GM12892 (cell line): ENCODE results near the gene GPR78.

Experiments
- DNase-seq: peaks from one replicate; pipeline ENCODE4 v3.0.0; 2011; ENCODE audit not compliant: insufficient read length
- FAIRE-seq: peaks from 2 replicates; lab custom pipeline; 2011; peaks lifted over from hg19 to GRCh38; lab: Jason Lieb, UNC
- POLR2A ChIP-seq: IDR thresholded peaks from 2 replicates; pipeline ENCODE4 v1.6.1; 2011; ENCODE audit warnings: low read depth, low read length, control low read depth
- POLR2AphosphoS5 ChIP-seq: IDR thresholded peaks from 2 replicates; pipeline ENCODE4 v1.6.1; 2011; ENCODE audit warnings: low read depth, low read length, control low read depth
- TAF1 ChIP-seq: IDR thresholded peaks from 2 replicates; pipeline ENCODE4 v1.6.1; 2011; ENCODE audit warnings: low read depth, mild to moderate bottlenecking, control low read depth, low read length, borderline replicate concordance

The GPR78 gene

DNA sequence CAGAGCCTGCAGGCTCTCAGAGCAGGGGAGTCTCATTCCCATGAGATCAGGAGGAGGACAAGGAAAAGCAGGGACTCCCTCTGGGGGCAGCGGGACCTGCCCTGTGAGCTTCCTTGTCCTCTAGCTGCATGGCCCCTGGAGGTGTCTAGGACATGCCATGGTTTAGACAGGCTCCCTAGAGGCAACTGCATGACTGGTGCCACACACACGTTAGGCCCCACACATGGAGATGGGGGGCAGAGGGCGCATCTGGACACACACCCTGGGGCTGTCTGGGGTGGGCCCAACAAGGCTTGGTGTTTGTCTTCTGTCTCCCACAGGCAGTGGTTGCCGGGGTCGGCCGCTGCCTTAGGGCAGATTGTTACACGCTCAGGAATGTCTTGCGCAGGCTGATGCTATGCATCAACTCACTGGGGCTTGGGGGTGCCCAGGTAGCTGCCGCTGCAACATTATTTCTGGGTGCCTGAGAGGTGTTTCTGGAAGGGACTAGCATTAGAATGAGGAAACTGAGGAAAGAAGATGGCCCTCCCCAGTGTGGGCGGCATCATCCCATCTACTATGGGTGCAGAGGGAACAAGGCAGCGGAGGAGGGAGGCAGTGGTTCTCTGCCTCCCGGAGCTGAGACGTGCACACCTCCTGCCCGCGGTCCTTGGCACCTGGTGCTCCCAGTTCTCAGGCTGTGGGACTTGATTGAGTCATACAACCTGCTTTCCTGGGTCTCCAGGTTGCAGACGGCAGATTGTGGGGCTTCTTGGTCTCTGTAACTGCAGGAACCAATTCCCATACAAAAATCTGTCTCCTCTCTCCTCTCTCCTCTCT lies 32.1 kb upstream of the GPR78 start:
- TF ChIP-seq POLR2A (no peak), POLR2AphosphoS5 (no peak), TAF1 (no peak)
- peak; percentile 4 for DNase-seq
- FAIRE-seq: no peak

GRCh38 chr4:8548731-8549351 lies 31.4 kb upstream of the GPR78 start:
- DNase-seq (no peak), FAIRE-seq (no peak)
- TF ChIP-seq POLR2A: no peak
- no peak for TF ChIP-seq TAF1
- no peak for TF ChIP-seq POLR2AphosphoS5

GRCh38 chr4:8549352-8549931 lies 30.8 kb upstream of the GPR78 start:
- TF ChIP-seq POLR2A: no peak
- no peak for TF ChIP-seq TAF1
- TF ChIP-seq POLR2AphosphoS5: no peak
- FAIRE-seq (no peak), DNase-seq (no peak)

- no peak for FAIRE-seq
- no peak for DNase-seq
- TF ChIP-seq POLR2AphosphoS5 (no peak), TAF1 (no peak), POLR2A (no peak)
Observed at GRCh38 chr4:8550691-8551090, 29.5 kb upstream of the GPR78 start.

DNA sequence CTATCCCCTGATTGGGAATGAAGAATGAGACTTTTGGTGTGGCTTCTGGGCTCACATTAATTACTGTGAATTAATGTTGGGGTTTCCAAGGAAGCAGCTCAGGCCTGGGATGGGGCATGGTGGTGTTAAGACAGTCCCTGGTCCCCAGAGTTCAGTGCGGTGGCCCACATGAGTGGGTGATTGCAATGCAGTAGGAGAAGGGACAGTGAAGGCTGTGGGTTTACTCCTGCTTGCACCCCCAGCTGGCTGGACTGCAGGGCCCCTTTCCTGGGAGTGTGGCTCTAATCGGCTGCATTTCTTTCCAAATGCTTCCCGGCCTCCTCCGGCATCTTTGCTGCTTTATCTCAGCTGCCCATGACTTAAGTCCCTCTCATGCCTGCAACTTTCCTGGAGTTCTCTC lies 28.2 kb upstream of the GPR78 start:
- DNase-seq (no peak), FAIRE-seq (no peak)
- TF ChIP-seq POLR2AphosphoS5 (no peak), POLR2A (no peak)

- no peak for TF ChIP-seq POLR2A
- TF ChIP-seq POLR2AphosphoS5: no peak
- no peak for TF ChIP-seq TAF1
- DNase-seq: no peak
- no peak for FAIRE-seq
Observed at GRCh38 chr4:8552581-8553205, 27.5 kb upstream of the GPR78 start.

GRCh38 chr4:8553216-8553615 lies 27.0 kb upstream of the GPR78 start:
- no peak for TF ChIP-seq POLR2AphosphoS5
- DNase-seq: no peak
- no peak for FAIRE-seq

- TF ChIP-seq TAF1 (no peak), POLR2A (no peak), POLR2AphosphoS5 (no peak)
- DNase-seq (no peak), FAIRE-seq (no peak)
Observed at GRCh38 chr4:8553991-8554405, 26.2 kb upstream of the GPR78 start.

DNA sequence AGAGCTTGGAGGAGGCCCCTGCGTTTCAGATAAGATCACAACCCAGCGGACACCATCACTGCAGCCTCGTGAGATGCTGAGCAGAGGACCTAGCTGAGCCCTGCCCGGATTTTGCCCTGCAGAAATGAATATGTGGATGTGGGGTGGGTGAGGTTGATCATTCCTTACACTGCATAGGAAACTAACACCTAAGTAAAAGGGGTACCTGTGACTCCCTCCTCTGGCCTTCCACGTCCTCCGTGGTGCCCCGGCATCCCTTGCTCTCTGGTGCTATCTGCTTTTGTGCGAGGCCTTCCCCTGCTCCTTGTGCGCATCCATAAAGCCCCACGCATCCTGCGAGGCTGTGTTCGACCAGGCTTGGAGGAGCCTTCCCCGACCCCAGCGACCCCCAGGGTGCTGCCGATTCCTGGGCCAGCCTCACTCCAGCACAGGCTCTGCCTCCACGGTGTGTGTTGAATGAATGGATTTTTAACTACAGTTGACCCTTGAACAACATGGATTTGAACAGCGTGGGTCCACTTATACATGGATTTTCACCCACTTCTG lies 25.6 kb upstream of the GPR78 start:
- FAIRE-seq: no peak
- TF ChIP-seq POLR2A (no peak), TAF1 (no peak), POLR2AphosphoS5 (no peak)
- no peak for DNase-seq

GRCh38 chr4:8555716-8556115 lies 24.5 kb upstream of the GPR78 start:
- no peak for FAIRE-seq
- TF ChIP-seq POLR2A (no peak), TAF1 (no peak), POLR2AphosphoS5 (no peak)
- DNase-seq: no peak

DNA sequence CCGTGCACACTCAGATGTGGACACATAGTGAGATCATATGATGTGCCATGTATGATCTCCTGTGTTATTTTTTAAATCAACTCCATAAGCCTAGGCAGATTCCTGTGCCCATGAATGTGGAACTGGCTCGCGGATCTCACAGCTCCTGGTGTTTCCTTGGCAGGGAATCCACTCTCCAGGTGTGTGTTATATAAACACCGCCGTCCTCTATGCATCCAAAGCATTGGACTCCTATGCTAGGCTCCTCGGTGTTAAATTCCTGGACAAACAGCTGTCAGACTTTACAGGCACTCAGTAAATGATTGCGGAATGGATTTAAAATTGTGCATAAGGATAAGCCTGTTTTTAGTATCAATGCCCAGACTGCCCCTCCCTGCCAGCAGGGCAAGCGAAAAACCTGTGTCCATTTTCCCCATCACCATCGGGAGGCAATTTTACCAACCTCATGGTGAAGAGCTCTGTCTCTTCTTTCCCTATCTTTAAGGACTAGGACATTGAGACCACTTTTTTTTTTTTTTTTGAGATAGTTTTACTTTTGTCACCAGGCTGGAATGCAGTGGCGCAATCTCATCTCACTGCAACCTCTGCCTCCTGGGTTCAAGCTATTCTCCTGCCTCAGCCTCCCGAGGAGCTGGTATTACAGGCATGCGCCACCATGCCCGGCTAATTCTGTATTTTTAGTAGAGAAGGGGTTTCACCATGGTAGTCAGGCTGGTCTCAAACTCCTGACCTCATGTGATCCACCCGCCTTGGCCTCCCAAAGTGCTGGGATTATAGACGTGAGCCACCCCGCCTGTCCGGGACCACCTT lies 23.6 kb upstream of the GPR78 start:
- no peak for DNase-seq
- no peak for FAIRE-seq
- no peak for TF ChIP-seq TAF1
- no peak for TF ChIP-seq POLR2A
- no peak for TF ChIP-seq POLR2AphosphoS5
